Measurements from ENCODE around the gene NOL9. TPM values are rescaled to one million over a fixed set of nuclear protein-coding genes. Genes with fewer than 3 reads are reported as not detected.

Gene NOL9
- polyA plus RNA-seq, 3 donors, result 3.7 to 11.5 (median 7.6) TPM

GRCh38 chr1:6531996-6532395, 22.3 kb downstream of the NOL9 start:
- peaks cover 58 to 78% of the 10 kb centered on the region in 2 donors for H3K36me3 Mint-ChIP-seq
- Histone ChIP-seq H3K4me1 (ENCODE audit: control insufficient read depth in 1 of 2, insufficient read depth in 2 of 2, low read length in 2 of 2) (peaks cover 0 to 4% of the 10 kb centered on the region in 2 donors), H3K27me3 (ENCODE audit: control insufficient read depth in 2 of 2, insufficient read depth in 2 of 2, low read length in 2 of 2) (no peaks in the 10 kb centered on the region)

GRCh38 chr1:6530504-6531160, 23.7 kb downstream of the NOL9 start:
- H3K4me1 Mint-ChIP-seq, result peaks cover 4% of the 10 kb centered on the region
- no peak overlapping the region for H3K9ac ChIP-seq (ENCODE audit: insufficient read depth, low read length, poor library complexity, severe bottlenecking)
- H3K9me3 Mint-ChIP-seq, result no peaks in the 10 kb centered on the region
- H3K27ac Mint-ChIP-seq, result no peak overlapping the region
- intact Hi-C loops (cut with micrococcal nuclease), result no loop called here
- H3K36me3 ChIP-seq (replicated peaks in 1 of 2; ENCODE audit: control insufficient read depth in 1 of 2, insufficient read depth in 2 of 2, low read length in 2 of 2), result peaks cover 69 to 91% of the 10 kb centered on the region in 2 donors
- DNase-seq, result no peak
- H3K27me3 ChIP-seq (ENCODE audit: control insufficient read depth in 2 of 2, insufficient read depth in 2 of 2, low read length in 2 of 2), result no peaks in the 10 kb centered on the region
- H3K79me2 ChIP-seq (ENCODE audit: insufficient read depth, low read length), result no peaks in the 10 kb centered on the region
- H2AFZ ChIP-seq (ENCODE audit: insufficient read depth, low read depth, low read length, poor library complexity, severe bottlenecking), result no peak overlapping the region
- H3K4me3 ChIP-seq (replicated peaks in 1 of 3; ENCODE audit: low read depth in 2 of 3, low read length in 3 of 3), result no peak overlapping the region
- H3K9me3 ChIP-seq (replicated peaks in 1 of 2; ENCODE audit: control insufficient read depth in 1 of 2, insufficient read depth in 1 of 2, low read length in 2 of 2), result no peaks in the 10 kb centered on the region
- H3K27me3 Mint-ChIP-seq (ENCODE audit: low read depth in 3 of 3), result peaks cover 0 to 2% (median 0%) of the 10 kb centered on the region in 3 donors
- no peaks in the 10 kb centered on the region for H4K20me1 ChIP-seq (ENCODE audit: insufficient read depth, low read length)
- peaks cover 0 to 4% of the 10 kb centered on the region in 2 donors for H3K4me1 ChIP-seq (ENCODE audit: control insufficient read depth in 1 of 2, insufficient read depth in 2 of 2, low read length in 2 of 2)
- peaks cover 66 to 86% of the 10 kb centered on the region in 2 donors for H3K36me3 Mint-ChIP-seq
- no peak overlapping the region for H3K4me2 ChIP-seq (replicated peaks; ENCODE audit: extremely low read depth, low read length, poor library complexity, severe bottlenecking)
- H3K27ac ChIP-seq (ENCODE audit: low read depth in 1 of 2, low read length in 2 of 2), result no peak overlapping the region
- no peak overlapping the region for H3K4me3 Mint-ChIP-seq
- 100% methylated on average over 9 of the region's 13 CpGs for WGBS (ENCODE audit: insufficient coverage)
- TF ChIP-seq CTCF (IDR thresholded peaks at IDR 0.05), result no peak

More at GRCh38 chr1:6531996-6532395, 22.3 kb downstream of the NOL9 start:
- DNase-seq, result no peak
- H3K4me3 ChIP-seq (replicated peaks in 1 of 3; ENCODE audit: low read depth in 2 of 3, low read length in 3 of 3), result no peak overlapping the region
- intact Hi-C loops (cut with micrococcal nuclease), result no loop called here
- no peak overlapping the region for H2AFZ ChIP-seq (ENCODE audit: insufficient read depth, low read depth, low read length, poor library complexity, severe bottlenecking)
- Mint-ChIP-seq H3K4me1 (peaks cover 4% of the 10 kb centered on the region), H3K9me3 (no peaks in the 10 kb centered on the region), H3K27ac (peak overlapping the region in 1 of 7 donors; percentile 73), H3K27me3 (ENCODE audit: low read depth in 3 of 3) (peaks cover 0 to 2% (median 0%) of the 10 kb centered on the region in 3 donors), H3K4me3 (no peak overlapping the region)
- no peaks in the 10 kb centered on the region for H3K9me3 ChIP-seq (replicated peaks in 1 of 2; ENCODE audit: control insufficient read depth in 1 of 2, insufficient read depth in 1 of 2, low read length in 2 of 2)
- H3K36me3 ChIP-seq (replicated peaks in 1 of 2; ENCODE audit: control insufficient read depth in 1 of 2, insufficient read depth in 2 of 2, low read length in 2 of 2), result peaks cover 60 to 81% of the 10 kb centered on the region in 2 donors
- H4K20me1 ChIP-seq (ENCODE audit: insufficient read depth, low read length), result no peaks in the 10 kb centered on the region
- H3K79me2 ChIP-seq (ENCODE audit: insufficient read depth, low read length), result no peaks in the 10 kb centered on the region
- H3K4me2 ChIP-seq (replicated peaks; ENCODE audit: extremely low read depth, low read length, poor library complexity, severe bottlenecking), result no peak overlapping the region
- TF ChIP-seq CTCF (IDR thresholded peaks at IDR 0.05), result no peak
- 72% methylated on average over 2 of the region's 5 CpGs for WGBS (ENCODE audit: insufficient coverage)
- H3K27ac ChIP-seq (ENCODE audit: low read depth in 1 of 2, low read length in 2 of 2), result no peak overlapping the region
- no peak overlapping the region for H3K9ac ChIP-seq (ENCODE audit: insufficient read depth, low read length, poor library complexity, severe bottlenecking)

All from CD14-positive monocyte (primary cell).